Common myeloid progenitor, CD34-positive (primary cell): Measurements from ENCODE around the gene GNG12.

Source experiments
- CTCF ChIA-PET: fragments of 350-600 bp; sonication (Branson Sonifier 250); formaldehyde crosslinking; loops from one replicate; lab custom pipeline; 2021; ENCODE audit warnings: antibody characterized with exemption; lab: Charles Lee
- POLR2A ChIA-PET: fragments of 350-600 bp; sonication (Branson Sonifier 250); formaldehyde crosslinking; loops from one replicate; lab custom pipeline; 2021; ENCODE audit warnings: antibody characterized with exemption; lab: Charles Lee
- DNase-seq, 3 donors: peaks; one replicate each; pipeline versions ENCODE4 v3.0.0 to v3.0.0-alpha.2; 2013
- H3K27ac ChIP-seq, 2 experiments: 1 replicate in 1 of 2; 2 replicates in 1 of 2; pipeline ENCODE4 v1.7.0; 2013; ENCODE audit warnings: inconsistent platforms in 2 of 2, low read length in 2 of 2, mild to moderate bottlenecking in 2 of 2, low read depth in 1 of 2, moderate library complexity in 1 of 2; ENCODE audit not compliant: severe bottlenecking in 2 of 2, insufficient read depth in 1 of 2, poor library complexity in 1 of 2
- H3K27me3 ChIP-seq, 5 experiments: replicated peaks in 2 of 5; 1 replicate in 3 of 5; 2 replicates in 2 of 5; pipeline versions ENCODE4 v1.6.1 to v1.7.0; 2013; ENCODE audit warnings: low read length in 4 of 5, mild to moderate bottlenecking in 2 of 5, moderate library complexity in 2 of 5, inconsistent platforms in 1 of 5; ENCODE audit not compliant: insufficient read depth in 5 of 5, control insufficient read depth in 4 of 5
- H3K36me3 ChIP-seq, 4 experiments: 1 replicate in 2 of 4; 2 replicates in 2 of 4; pipeline versions ENCODE4 v1.6.1 to v1.7.0; 2013; ENCODE audit warnings: low read length in 3 of 4, control low read depth in 1 of 4, mild to moderate bottlenecking in 1 of 4; ENCODE audit not compliant: control insufficient read depth in 4 of 4, insufficient read depth in 4 of 4
- H3K4me1 ChIP-seq, 4 experiments: 1 replicate in 3 of 4; 2 replicates in 1 of 4; pipeline versions ENCODE4 v1.6.1 to v1.7.1; 2013; ENCODE audit warnings: low read length in 3 of 4, mild to moderate bottlenecking in 3 of 4, control low read depth in 1 of 4, inconsistent platforms in 1 of 4, moderate library complexity in 1 of 4; ENCODE audit not compliant: control insufficient read depth in 4 of 4, insufficient read depth in 4 of 4; ENCODE audit errors: control extremely low read depth in 1 of 4
- H3K4me3 ChIP-seq, 7 experiments: 1 replicate in 4 of 7; 2 replicates in 3 of 7; pipeline versions ENCODE4 v1.5.1 to v1.7.0; 2013; ENCODE audit warnings: mild to moderate bottlenecking in 7 of 7, low read length in 6 of 7, moderate library complexity in 6 of 7, inconsistent platforms in 2 of 7, low read depth in 2 of 7, control low read depth in 1 of 7; ENCODE audit not compliant: insufficient read depth in 4 of 7, control insufficient read depth in 1 of 7; ENCODE audit errors: extremely low read depth in 1 of 7
- H3K9me3 ChIP-seq, 5 experiments: 1 replicate in 4 of 5; 2 replicates in 1 of 5; pipeline versions ENCODE4 v1.6.1 to v1.7.1; 2013; ENCODE audit warnings: low read length in 4 of 5, mild to moderate bottlenecking in 2 of 5, inconsistent platforms in 1 of 5, low read depth in 1 of 5, moderate library complexity in 1 of 5; ENCODE audit not compliant: control insufficient read depth in 4 of 5, insufficient read depth in 2 of 5; ENCODE audit errors: control extremely low read depth in 1 of 5
- WGBS: methylation state at CpG from one replicate; pipeline ENCODE4 v1.1.5; 2013; ENCODE audit not compliant: insufficient coverage; 5-methylcytosine and 5-hydroxymethylcytosine counted together

GNG12 gene

GRCh38 chr1:67723620-67724019, 109.6 kb downstream of the GNG12 start:
- peak in 2 of 3 donors; percentile 73 to 81 for DNase-seq
- H3K4me1 ChIP-seq = peaks cover 14 to 33% (median 19%) of the 10 kb centered on the region in 4 experiments
- no peaks in the 10 kb centered on the region for H3K27me3 ChIP-seq
- no peaks in the 10 kb centered on the region for H3K36me3 ChIP-seq
- WGBS = 50% methylated on average over 2 of the region's 2 CpGs
- POLR2A ChIA-PET = no interaction called here
- H3K27ac ChIP-seq = no peak overlapping the region
- H3K9me3 ChIP-seq = no peaks in the 10 kb centered on the region
- H3K4me3 ChIP-seq = no peak overlapping the region
- CTCF ChIA-PET = interaction anchor here (1.7 to 2.4 kb wide), 2 partner anchors 18 to 162 kb away, joined by 3 to 6 read pairs; no protein-coding TSS in a partner anchor

DNA sequence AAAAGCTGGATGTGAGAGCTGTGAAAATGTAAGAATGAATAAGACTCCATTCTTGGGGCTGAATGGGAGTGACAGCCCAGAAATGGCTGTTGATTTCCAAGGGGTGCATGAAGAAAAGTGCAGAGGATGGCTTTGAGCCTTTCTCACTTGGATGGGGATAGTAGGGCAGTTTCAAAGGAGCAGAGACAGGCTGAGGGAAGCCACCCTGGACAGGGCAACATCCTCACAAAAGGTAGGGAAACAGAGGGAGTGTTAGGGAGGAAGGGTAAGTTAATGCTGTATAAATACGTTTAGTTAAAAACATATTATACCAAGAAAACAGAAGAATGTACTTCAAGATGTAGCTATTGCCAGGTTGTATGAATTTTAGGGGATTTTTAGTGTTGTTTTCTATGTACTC, 110.1 kb downstream of the GNG12 start:
- H3K4me1 ChIP-seq = peaks cover 14 to 33% (median 19%) of the 10 kb centered on the region in 4 experiments
- H3K36me3 ChIP-seq = no peaks in the 10 kb centered on the region
- CTCF ChIA-PET = interaction anchor here (1.7 to 2.4 kb wide), 2 partner anchors 18 to 161 kb away, joined by 3 to 6 read pairs; no protein-coding TSS in a partner anchor
- H3K9me3 ChIP-seq = no peaks in the 10 kb centered on the region
- H3K27ac ChIP-seq = no peak overlapping the region
- DNase-seq = no peak
- H3K4me3 ChIP-seq = no peak overlapping the region
- WGBS = no CpG with 5 or more reads among the region's 1 CpG
- H3K27me3 ChIP-seq = no peaks in the 10 kb centered on the region
- POLR2A ChIA-PET = no interaction called here

DNA sequence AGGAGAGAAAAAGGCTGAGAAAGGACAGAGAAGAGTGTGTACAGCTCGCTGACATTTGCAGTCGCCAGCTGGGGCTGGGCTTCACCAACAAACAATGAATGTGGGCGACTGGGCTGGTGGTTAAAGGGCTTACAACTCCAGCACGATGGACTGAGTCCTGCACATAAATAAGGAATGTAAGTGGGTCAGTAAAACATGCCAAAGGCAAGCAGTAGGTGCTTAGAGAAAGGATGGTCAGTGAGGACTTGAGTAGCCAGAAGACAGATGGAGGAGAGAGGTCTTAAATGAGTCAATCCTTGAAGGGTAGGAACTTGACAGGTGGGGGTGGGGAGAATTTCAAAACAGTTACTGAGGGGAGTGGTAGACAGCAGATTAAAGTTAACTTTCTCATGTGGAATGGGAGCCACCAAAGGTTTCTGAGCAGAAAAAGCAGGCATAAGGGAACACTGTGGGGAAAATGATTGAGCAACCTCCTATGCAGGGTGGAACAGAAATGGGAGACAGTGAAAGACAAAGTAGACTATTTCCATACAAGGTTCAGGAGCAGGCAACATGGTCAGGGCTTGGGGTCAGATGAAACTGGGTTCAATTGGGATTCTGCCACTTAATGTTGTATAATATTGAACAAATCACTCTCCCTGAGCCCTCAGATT, 110.8 kb downstream of the GNG12 start:
- Histone ChIP-seq H3K4me1 (peaks cover 14 to 33% (median 19%) of the 10 kb centered on the region in 4 experiments), H3K27me3 (no peaks in the 10 kb centered on the region), H3K36me3 (no peaks in the 10 kb centered on the region), H3K27ac (no peak overlapping the region), H3K9me3 (no peaks in the 10 kb centered on the region), H3K4me3 (no peak overlapping the region)
- CTCF ChIA-PET = interaction anchor here (1.2 to 2.1 kb wide), 3 partner anchors 38 to 45 kb away, joined by 4 to 5 read pairs (median 4); partner anchors contain the start of gene GADD45A
- no peak for DNase-seq
- POLR2A ChIA-PET = no interaction called here
- WGBS = 93% methylated on average over 4 of the region's 4 CpGs

- POLR2A ChIA-PET = no interaction called here
- H3K9me3 ChIP-seq = no peaks in the 10 kb centered on the region
- H3K27ac ChIP-seq = no peak overlapping the region
- CTCF ChIA-PET = interaction anchor here (1.2 to 2.1 kb wide), 3 partner anchors 37 to 45 kb away, joined by 4 to 5 read pairs (median 4); partner anchors contain the start of gene GADD45A
- 50% methylated on average over 1 of the region's 2 CpGs for WGBS
- H3K36me3 ChIP-seq = no peaks in the 10 kb centered on the region
- no peak overlapping the region for H3K4me3 ChIP-seq
- H3K4me1 ChIP-seq = peaks cover 14 to 33% (median 19%) of the 10 kb centered on the region in 4 experiments
- no peak for DNase-seq
- no peaks in the 10 kb centered on the region for H3K27me3 ChIP-seq
Measured at GRCh38 chr1:67721650-67722291, 111.5 kb downstream of the GNG12 start.

GRCh38 chr1:67721112-67721511, 112.2 kb downstream of the GNG12 start:
- Histone ChIP-seq H3K27ac (no peak overlapping the region), H3K9me3 (no peaks in the 10 kb centered on the region), H3K36me3 (no peaks in the 10 kb centered on the region), H3K4me3 (no peak overlapping the region), H3K4me1 (peaks cover 14 to 33% (median 19%) of the 10 kb centered on the region in 4 experiments), H3K27me3 (no peaks in the 10 kb centered on the region)
- no peak for DNase-seq
- WGBS = 100% methylated on average over 2 of the region's 4 CpGs
- ChIA-PET POLR2A (no interaction called here), CTCF (interaction anchor here (0.8 to 2.7 kb wide), 6 partner anchors 11 to 383 kb away, joined by 3 to 12 read pairs (median 4); partner anchors contain the start of gene GADD45A)

- no peaks in the 10 kb centered on the region for H3K36me3 ChIP-seq
- no peak overlapping the region for H3K27ac ChIP-seq
- DNase-seq = peak in 2 of 3 donors; percentile 75 to 87
- no peak overlapping the region for H3K4me3 ChIP-seq
- peaks cover 13 to 26% (median 16%) of the 10 kb centered on the region in 4 experiments for H3K4me1 ChIP-seq
- CTCF ChIA-PET = interaction anchor here (0.9 to 2.7 kb wide), 5 partner anchors 13 to 153 kb away, joined by 3 to 12 read pairs (median 4); no protein-coding TSS in a partner anchor
- 41% methylated on average over 4 of the region's 6 CpGs for WGBS
- no peaks in the 10 kb centered on the region for H3K9me3 ChIP-seq
- H3K27me3 ChIP-seq = no peaks in the 10 kb centered on the region
- POLR2A ChIA-PET = no interaction called here
Measured at GRCh38 chr1:67719329-67720196, 113.7 kb downstream of the GNG12 start.
